HG02763 (cell line): ENCODE results near the gene OPCML.

Source experiments
- ATAC-seq: cut with Tn5 transposase; IDR thresholded peaks from one replicate; pipeline ENCODE4 v1.9.1; 2021; ENCODE audit warnings: mild to moderate bottlenecking, moderate library complexity; ENCODE audit not compliant: unreplicated experiment

Gene OPCML

GRCh38 chr11:132605825-132606570 is 926.3 kb downstream of the OPCML start:
- ATAC-seq = no peak

DNA sequence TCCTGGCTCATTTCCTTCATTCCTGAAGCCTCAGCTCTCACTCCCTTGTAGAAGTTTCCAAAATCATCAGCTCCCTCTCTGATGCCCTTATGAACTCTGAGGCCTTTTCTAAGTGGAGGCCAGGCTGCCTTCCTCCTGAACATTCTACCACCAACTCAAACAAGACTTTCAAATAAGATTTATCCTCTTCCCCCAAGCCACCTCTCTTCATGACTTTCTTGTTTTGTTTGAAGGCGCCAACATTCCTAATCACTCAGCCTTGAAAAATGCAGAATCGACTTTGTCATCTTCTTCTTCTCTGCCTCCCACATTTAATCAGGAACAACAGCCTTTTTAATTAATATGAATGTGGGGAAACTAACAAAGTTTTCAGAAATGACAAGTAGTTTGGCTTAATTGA is 927.9 kb downstream of the OPCML start:
- ATAC-seq = no peak

- no peak for ATAC-seq
Measured at GRCh38 chr11:132601875-132602274, 930.4 kb downstream of the OPCML start.

DNA sequence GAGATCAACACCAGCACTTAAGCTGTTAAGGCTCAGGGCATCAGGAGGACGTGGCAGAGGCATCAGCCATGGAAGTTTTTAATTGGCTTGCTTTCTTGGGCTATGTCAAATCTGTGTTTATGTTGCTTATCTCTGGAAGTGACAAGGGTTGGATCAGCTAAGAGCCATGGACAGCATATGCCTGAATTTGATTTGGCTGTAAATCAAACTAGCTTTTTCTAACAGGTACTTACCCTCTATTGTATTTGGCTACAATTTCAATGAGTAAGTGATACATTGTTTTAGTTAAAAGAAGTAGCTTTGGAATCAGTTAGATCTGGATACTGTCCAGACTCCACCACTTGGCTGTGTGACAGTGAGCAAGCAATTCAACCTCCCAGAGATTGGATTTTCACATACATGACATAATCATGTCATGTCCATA is 936.6 kb downstream of the OPCML start:
- ATAC-seq = no peak

GRCh38 chr11:132595246-132595645 is 937.1 kb downstream of the OPCML start:
- ATAC-seq = no peak

DNA sequence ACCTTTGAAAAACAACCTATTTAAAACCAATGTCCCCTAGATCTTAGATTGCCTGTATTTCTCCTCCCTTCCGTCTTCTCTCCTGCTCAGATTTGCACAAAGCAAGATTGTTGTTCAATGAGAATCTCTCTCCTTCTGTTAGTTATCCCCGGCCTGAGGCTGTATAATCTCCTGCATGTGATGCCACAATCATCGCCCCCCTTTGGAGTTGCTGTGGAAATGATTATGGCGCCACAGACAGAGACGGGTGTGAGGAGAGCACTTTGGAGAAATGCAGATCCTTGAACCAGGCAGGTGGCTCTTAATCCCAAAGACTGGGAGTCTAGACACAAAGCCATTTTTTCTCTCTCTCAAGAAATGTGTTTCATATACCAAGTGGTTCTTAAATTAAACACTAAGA is 941.3 kb downstream of the OPCML start:
- ATAC-seq = no peak

DNA sequence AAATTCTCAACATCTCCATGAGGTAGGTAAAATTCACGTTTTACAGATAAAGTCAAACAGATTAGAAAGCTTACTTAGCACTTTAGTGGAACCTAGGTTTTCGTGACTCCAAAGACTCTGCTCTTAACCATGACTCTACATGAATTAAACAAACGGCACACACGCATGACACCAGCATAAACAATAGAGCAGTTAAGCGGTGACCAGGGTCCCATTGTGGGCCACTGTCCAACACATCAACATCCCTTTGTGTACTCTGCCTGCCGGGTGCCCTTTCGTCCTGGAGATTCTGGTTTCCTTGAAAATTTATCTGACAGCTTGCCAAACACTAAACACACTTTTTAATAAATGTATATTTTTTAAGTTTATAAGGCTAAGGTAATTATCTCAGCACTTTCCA is 941.7 kb downstream of the OPCML start:
- ATAC-seq = no peak

DNA sequence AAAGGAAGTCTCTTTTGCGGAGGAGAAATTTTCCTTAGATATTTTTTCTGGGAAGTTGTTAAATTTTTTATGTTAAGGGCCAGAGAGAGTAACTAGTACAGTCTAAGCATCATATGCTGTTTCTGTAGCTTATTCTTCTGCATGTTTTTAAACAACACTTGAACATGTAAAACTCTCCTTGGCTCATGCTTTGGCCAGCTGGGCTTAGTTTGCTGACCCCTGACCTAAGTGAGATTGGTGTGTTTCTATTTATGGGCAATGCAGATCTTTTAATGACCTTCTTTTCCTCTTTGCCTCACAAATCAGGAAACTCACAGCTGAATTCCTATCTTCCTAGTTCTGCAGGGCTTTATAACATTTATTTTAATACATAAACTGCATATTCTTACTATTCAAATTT is 942.5 kb downstream of the OPCML start:
- no peak for ATAC-seq

DNA sequence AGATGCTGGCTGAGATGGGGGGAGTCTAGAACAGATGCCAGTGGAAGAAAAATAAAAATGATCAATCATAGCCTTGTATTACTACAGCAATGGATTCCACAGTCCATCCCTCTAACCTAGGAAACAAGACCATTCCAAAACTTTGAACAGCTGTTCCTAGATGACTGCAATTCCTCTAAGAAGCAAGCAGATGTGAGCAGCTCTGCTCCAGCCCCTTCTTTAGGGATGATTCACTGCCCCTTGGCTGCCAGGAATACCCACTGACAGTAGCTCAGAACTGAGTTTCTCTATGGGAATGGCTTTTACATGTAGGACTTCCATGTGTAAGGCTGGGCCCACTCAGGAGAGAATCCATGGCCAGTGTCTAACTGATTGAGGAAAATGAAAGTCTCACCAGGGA is 943.9 kb downstream of the OPCML start:
- ATAC-seq = no peak

GRCh38 chr11:132587716-132588115 is 944.6 kb downstream of the OPCML start:
- ATAC-seq = no peak

GRCh38 chr11:132586801-132587200 is 945.5 kb downstream of the OPCML start:
- no peak for ATAC-seq

DNA sequence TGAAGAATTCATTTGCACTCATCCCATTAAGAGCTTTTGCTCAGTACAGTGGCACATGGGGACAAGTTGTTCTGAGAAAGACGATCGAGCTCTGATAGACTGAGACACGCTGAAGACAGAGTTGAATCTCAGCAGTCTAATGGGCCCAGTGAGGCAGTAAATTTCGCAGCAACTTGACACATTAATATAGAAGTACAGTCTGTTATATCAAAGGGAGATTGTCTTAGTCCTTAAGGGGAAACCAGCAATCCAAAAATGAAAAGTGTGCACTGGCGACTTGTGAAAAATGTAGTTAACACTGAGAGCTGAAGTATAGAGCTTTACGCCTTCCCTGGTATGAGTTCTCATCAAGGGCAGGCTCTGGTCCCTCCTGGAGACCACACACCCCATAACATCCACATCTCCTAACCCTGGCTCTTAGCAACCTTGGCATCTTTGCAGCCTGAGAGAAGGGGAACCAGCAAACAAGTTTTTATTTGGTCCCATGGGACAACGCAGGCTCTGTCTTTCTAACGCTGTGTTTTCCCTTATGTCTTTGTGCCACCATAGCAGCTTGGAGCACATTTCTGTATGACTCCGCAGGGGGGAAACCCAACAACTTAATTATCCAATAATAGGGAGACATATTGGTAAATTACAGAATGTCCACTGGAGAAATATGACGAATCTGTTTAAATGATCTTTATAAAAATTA is 952.5 kb downstream of the OPCML start:
- no peak for ATAC-seq

- ATAC-seq = no peak
Measured at GRCh38 chr11:132579136-132579535, 953.2 kb downstream of the OPCML start.

- ATAC-seq = no peak
Measured at GRCh38 chr11:132578580-132578979, 953.7 kb downstream of the OPCML start.

DNA sequence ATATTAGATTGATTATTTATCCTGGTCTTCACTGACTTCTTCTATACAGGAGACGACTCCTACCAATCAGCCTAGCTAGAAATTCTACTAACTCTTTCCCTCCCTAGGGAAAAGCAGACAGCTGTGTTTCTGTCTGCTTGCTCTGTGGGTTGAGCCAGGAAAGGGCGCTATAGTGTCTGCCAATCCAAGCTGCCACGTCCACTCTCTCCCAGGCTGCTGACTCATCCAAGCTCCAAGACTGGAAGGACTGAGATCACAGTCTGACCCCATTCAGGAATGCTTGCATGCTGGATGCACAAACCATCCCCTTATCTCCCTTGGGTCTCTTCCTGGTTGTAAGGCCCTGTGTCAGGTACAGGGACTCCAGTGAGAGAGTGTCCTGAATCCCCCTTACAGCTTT is 955.6 kb downstream of the OPCML start:
- no peak for ATAC-seq

- no peak for ATAC-seq
Measured at GRCh38 chr11:132564091-132564885, 968.0 kb downstream of the OPCML start.

DNA sequence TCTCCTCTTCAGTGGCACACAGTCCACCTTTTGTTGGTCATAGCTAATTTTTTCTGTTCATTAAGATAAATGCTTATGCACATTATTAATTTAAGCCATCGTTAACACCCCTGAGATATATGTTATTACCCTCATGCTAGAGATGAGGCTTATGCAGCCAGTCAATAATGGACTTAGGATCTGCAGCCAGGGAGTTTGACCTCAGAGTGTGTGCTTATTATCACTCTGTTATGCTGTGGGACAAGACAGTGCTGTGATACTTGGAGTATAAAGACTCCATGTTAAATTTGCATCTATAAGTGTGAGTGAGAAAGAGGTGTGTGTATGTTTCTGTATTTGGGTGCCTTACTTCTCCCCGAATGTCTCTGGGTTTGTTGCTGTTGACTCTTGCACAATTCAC is 969.3 kb downstream of the OPCML start:
- no peak for ATAC-seq

DNA sequence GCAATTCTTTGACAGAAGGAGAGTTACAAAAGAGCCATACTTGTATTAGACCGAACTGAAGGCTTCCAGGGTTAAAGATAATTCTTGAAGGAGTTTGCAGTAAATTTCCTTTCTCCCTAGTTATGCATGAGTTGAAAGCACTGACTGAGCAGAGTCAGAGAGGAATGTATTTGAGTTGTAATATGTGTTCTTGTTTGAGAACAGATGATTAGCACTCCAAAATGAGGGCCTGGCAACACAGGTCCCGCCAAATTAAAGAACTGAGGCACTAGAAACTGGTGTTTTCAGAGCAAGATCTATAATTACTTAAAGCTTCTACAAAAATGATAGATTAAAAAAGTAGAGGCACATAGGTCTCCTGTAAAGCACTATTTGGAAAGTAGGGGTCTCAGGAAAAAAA is 970.4 kb downstream of the OPCML start:
- ATAC-seq = no peak

- ATAC-seq = no peak
Measured at GRCh38 chr11:132559331-132560036, 972.8 kb downstream of the OPCML start.

DNA sequence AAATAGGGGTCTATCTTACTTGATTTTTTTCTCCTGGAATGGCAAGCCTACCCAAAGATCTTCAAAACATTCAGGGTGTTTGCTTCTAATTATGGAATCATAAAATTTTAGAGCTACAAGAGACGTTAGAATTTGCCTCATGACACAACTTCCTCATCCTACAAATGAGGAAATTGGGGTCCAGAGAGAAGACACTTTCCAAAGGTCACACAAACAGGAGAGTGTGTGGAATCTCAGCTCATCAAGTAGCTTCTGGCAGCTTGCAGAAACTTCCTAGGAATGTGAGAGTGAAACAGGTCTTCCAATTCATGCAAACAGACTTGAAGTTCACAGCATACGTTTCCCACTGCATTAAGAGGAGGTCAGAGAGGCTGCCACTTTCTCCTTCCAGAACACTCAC is 976.0 kb downstream of the OPCML start:
- no peak for ATAC-seq

DNA sequence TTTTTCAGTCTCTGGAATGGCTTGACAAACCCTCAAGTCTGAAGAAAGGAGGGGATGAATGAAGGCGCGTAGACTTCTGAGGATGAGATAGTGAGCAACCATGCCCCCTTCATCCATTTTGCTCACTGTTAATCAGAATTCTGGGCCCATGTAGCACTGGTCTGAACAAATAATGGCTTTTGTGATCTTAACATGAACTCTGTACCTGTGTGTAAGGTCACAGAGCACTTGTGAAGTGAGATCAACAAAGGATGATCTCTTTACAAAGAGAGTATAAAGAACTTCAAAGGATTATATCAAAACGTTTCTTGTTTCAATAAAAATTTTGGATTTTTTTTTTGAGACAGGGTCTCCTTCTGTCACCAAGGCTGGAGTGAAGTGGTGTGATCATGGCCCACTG is 976.7 kb downstream of the OPCML start:
- no peak for ATAC-seq
